ENCODE data around the gene ZNF107.

DNA sequence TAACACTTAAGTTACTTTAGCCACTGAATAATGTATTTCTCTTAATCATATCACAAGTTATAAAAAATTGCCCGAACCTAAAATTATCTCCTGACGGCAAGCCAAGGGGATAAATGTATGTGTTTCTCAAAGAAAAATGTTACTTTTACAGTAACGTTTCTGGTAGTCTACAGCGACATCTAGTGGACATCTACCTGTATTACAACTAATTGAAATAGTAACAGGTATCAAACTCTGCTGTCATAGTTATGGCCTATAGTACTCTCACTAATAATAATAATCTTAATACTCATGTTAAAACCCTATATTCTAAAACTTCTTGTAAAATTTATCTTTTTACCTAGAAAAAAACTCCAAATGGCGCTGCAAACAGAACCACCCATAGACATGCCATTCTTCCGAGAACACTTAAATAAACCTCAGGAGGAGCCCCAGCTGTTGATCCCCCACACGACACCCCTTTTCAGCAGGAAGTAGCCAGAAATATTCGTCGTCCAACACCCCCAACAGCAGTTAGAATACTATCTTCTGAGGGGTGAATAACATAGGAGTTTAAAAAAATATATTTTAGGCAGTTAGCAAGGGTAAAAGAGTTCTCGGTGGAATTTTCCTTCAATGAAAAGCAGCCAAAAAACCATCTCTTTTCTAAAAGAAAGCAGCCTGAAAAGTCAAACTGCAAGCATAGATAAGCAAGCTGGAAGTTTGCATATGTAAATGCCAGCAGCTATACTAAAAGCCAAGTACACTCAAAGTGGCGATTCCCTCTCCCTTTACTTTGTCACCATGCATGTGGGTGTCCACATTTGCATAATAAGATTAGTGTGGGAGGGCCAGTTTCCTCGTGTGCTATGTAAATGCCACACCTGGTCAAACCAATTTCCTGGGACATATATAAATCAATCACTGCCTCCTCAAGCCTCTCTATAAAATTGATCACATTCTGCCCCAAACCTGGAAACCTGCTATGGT lies 40.5 kb upstream of the ZNF107 start:
- TF ChIP-seq, protein P1, sequence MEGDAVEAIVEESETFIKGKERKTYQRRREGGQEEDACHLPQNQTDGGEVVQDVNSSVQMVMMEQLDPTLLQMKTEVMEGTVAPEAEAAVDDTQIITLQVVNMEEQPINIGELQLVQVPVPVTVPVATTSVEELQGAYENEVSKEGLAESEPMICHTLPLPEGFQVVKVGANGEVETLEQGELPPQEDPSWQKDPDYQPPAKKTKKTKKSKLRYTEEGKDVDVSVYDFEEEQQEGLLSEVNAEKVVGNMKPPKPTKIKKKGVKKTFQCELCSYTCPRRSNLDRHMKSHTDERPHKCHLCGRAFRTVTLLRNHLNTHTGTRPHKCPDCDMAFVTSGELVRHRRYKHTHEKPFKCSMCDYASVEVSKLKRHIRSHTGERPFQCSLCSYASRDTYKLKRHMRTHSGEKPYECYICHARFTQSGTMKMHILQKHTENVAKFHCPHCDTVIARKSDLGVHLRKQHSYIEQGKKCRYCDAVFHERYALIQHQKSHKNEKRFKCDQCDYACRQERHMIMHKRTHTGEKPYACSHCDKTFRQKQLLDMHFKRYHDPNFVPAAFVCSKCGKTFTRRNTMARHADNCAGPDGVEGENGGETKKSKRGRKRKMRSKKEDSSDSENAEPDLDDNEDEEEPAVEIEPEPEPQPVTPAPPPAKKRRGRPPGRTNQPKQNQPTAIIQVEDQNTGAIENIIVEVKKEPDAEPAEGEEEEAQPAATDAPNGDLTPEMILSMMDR (IDR thresholded peaks at IDR 0.05) = peak; percentile 62
- no peak for TF ChIP-seq EP300 (IDR thresholded peaks at IDR 0.05)
- TF ChIP-seq POLR2AphosphoS5 (IDR thresholded peaks at IDR 0.05) = no peak
- no peak for TF ChIP-seq POLR2A (IDR thresholded peaks at IDR 0.05)
